Progenitor cell of endocrine pancreas (in vitro differentiated cells): ENCODE measurements around the gene CIB2. TPM values are rescaled to one million over a fixed set of nuclear protein-coding genes. Genes with fewer than 3 reads are reported as not detected.

Source experiments
- DNase-seq: peaks from one replicate; pipeline ENCODE4 v3.0.0; 2021; ENCODE audit warnings: low spot score; ENCODE audit not compliant: unreplicated experiment
- H3K27ac Mint-ChIP-seq: 2 replicates; pipeline ENCODE4 v1.8.0; 2021; ENCODE audit warnings: mild to moderate bottlenecking, moderate library complexity, mixed read lengths
- H3K27me3 Mint-ChIP-seq: 2 replicates; pipeline ENCODE4 v1.8.0; 2021; ENCODE audit warnings: mixed read lengths
- H3K36me3 Mint-ChIP-seq: 2 replicates; pipeline ENCODE4 v1.8.0; 2022; ENCODE audit warnings: mixed read lengths; ENCODE audit not compliant: insufficient read depth
- H3K4me1 Mint-ChIP-seq: 2 replicates; pipeline ENCODE4 v1.8.0; 2021; ENCODE audit warnings: low read depth, mixed read lengths
- H3K4me3 Mint-ChIP-seq: 2 replicates; pipeline ENCODE4 v1.8.0; 2021; ENCODE audit warnings: low read depth, mild to moderate bottlenecking, moderate library complexity, mixed read lengths
- H3K9me3 Mint-ChIP-seq: 2 replicates; pipeline ENCODE4 v1.8.0; 2021; ENCODE audit warnings: low read depth, mixed read lengths
- CTCF ChIP-seq: fragments of 200-600 bp; sonication (generic); IDR thresholded peaks from one replicate; pipeline ENCODE4 v1.5.0; 2021; ENCODE audit warnings: antibody characterized with exemption, mild to moderate bottlenecking; ENCODE audit not compliant: unreplicated experiment
- total RNA-seq: library from RNA; stranded (reverse); gene quantifications from 2 replicates; pipeline ENCODE4 v1.2.1, GENCODE V29; 2021

Gene CIB2
- total RNA-seq, 1 donor from 2014 or later = 44.9 TPM

- H3K9me3 Mint-ChIP-seq = no peaks in the 10 kb centered on the region
- peaks cover 9% of the 10 kb centered on the region for H3K4me1 Mint-ChIP-seq
- DNase-seq = no peak
- peaks cover 6% of the 10 kb centered on the region for H3K27me3 Mint-ChIP-seq
- H3K4me3 Mint-ChIP-seq = no peak overlapping the region
- peak overlapping the region; percentile 51 for H3K27ac Mint-ChIP-seq
- H3K36me3 Mint-ChIP-seq = no peaks in the 10 kb centered on the region
- TF ChIP-seq CTCF = no peak
Measured at GRCh38 chr15:78087951-78088772, 43.1 kb downstream of the CIB2 start.

- Mint-ChIP-seq H3K27me3 (peaks cover 2% of the 10 kb centered on the region), H3K4me1 (peaks cover 9% of the 10 kb centered on the region), H3K4me3 (no peak overlapping the region), H3K27ac (no peak overlapping the region), H3K36me3 (no peaks in the 10 kb centered on the region), H3K9me3 (no peaks in the 10 kb centered on the region)
- no peak for TF ChIP-seq CTCF
- no peak for DNase-seq
Measured at GRCh38 chr15:78085928-78086327, 45.3 kb downstream of the CIB2 start.

GRCh38 chr15:78084449-78084750 lies 46.8 kb downstream of the CIB2 start:
- Mint-ChIP-seq H3K4me1 (peaks cover 6% of the 10 kb centered on the region), H3K36me3 (no peaks in the 10 kb centered on the region), H3K9me3 (no peaks in the 10 kb centered on the region), H3K4me3 (no peak overlapping the region), H3K27me3 (peaks cover 2% of the 10 kb centered on the region), H3K27ac (no peak overlapping the region)
- no peak for TF ChIP-seq CTCF
- no peak for DNase-seq

- H3K27me3 Mint-ChIP-seq = peaks cover 2% of the 10 kb centered on the region
- no peak overlapping the region for H3K27ac Mint-ChIP-seq
- H3K4me3 Mint-ChIP-seq = no peak overlapping the region
- no peaks in the 10 kb centered on the region for H3K36me3 Mint-ChIP-seq
- peaks cover 5% of the 10 kb centered on the region for H3K4me1 Mint-ChIP-seq
- no peak for TF ChIP-seq CTCF
- H3K9me3 Mint-ChIP-seq = no peaks in the 10 kb centered on the region
- DNase-seq = no peak
Measured at GRCh38 chr15:78083687-78084448, 47.4 kb downstream of the CIB2 start.

GRCh38 chr15:78083186-78083585 lies 48.1 kb downstream of the CIB2 start:
- no peak overlapping the region for H3K27ac Mint-ChIP-seq
- H3K4me3 Mint-ChIP-seq = no peak overlapping the region
- no peak for TF ChIP-seq CTCF
- H3K9me3 Mint-ChIP-seq = no peaks in the 10 kb centered on the region
- H3K36me3 Mint-ChIP-seq = no peaks in the 10 kb centered on the region
- no peaks in the 10 kb centered on the region for H3K4me1 Mint-ChIP-seq
- DNase-seq = no peak
- peaks cover 2% of the 10 kb centered on the region for H3K27me3 Mint-ChIP-seq
